ENCODE measurements around the gene ME3.

ME3 gene

GRCh38 chr11:86704710-86705109 lies 32.3 kb upstream of the ME3 start:
- DNase-seq (ENCODE audit: low read depth) = no peak
- H3K4me3 ChIP-seq (ENCODE audit: low read depth, low read length) = no peak overlapping the region
- TF ChIP-seq, protein P1, sequence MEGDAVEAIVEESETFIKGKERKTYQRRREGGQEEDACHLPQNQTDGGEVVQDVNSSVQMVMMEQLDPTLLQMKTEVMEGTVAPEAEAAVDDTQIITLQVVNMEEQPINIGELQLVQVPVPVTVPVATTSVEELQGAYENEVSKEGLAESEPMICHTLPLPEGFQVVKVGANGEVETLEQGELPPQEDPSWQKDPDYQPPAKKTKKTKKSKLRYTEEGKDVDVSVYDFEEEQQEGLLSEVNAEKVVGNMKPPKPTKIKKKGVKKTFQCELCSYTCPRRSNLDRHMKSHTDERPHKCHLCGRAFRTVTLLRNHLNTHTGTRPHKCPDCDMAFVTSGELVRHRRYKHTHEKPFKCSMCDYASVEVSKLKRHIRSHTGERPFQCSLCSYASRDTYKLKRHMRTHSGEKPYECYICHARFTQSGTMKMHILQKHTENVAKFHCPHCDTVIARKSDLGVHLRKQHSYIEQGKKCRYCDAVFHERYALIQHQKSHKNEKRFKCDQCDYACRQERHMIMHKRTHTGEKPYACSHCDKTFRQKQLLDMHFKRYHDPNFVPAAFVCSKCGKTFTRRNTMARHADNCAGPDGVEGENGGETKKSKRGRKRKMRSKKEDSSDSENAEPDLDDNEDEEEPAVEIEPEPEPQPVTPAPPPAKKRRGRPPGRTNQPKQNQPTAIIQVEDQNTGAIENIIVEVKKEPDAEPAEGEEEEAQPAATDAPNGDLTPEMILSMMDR (IDR thresholded peaks at IDR 0.05; ENCODE audit: low read depth, low read length, missing control alignments) = no peak

DNA sequence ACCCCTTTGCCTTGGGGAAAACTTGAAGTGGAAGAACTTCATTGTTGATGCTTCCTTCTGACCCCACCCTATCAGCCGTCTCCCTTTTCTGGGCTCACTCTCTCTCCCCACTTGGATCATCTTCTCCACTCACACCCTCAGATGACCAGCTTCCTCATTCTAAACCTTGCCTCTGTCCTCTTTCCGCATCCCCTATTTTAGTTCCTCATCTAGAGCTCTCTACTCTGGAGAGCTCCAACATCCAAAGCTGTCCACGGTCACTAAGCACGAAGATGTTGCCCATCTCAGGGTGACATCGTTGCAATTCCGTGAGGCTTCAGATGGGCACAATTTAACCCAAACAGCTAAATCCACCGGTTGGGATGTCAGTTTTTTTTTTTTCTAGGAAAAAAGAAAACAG lies 31.6 kb upstream of the ME3 start:
- DNase-seq (ENCODE audit: low read depth) = no peak
- TF ChIP-seq, protein P1 (IDR thresholded peaks at IDR 0.05; ENCODE audit: low read depth, low read length, missing control alignments) = no peak
- H3K4me3 ChIP-seq (ENCODE audit: low read depth, low read length) = no peak overlapping the region

GRCh38 chr11:86702220-86702983 lies 30.0 kb upstream of the ME3 start:
- TF ChIP-seq, protein P1 (IDR thresholded peaks at IDR 0.05; ENCODE audit: low read depth, low read length, missing control alignments) = no peak
- no peak overlapping the region for H3K4me3 ChIP-seq (ENCODE audit: low read depth, low read length)
- no peak for DNase-seq (ENCODE audit: low read depth)

DNA sequence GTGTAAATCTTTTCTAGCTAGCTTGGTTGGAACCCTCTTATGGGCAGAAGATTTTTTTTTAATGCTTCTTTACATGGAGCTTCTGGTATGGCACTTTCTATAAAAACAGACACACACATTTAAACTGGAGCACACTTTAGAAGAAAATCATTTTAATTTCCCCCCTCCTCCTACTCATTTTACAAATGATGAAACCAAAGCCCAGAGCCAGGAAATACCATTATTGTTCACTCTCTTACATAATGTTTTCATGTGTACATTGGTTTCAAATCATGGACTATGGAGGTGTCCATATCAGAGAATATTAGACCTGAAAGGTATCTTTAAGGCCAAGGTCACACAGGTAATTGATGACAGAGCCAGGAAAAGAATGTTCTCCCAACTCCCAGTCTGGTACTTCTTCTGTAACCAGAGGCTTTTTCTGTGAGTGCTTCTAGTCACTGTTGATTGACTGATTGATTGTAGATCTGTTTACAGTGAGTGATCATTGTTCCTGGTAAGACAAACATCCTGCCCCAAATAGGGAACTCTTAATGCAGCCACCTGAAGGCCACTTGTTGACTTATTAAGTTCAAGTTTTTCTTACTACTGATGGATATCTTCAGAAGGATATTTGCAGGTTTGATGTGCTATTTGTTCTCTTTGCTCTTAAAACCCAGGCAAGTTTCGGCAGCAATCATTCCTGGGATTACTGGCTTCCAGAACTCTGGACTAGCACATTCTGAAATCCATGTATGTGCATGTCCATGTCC lies 26.8 kb upstream of the ME3 start:
- TF ChIP-seq, protein P1 (IDR thresholded peaks at IDR 0.05; ENCODE audit: low read depth, low read length, missing control alignments) = no peak
- no peak overlapping the region for H3K4me3 ChIP-seq (ENCODE audit: low read depth, low read length)
- no peak for DNase-seq (ENCODE audit: low read depth)

- no peak overlapping the region for H3K4me3 ChIP-seq (ENCODE audit: low read depth, low read length)
- TF ChIP-seq, protein P1 (IDR thresholded peaks at IDR 0.05; ENCODE audit: low read depth, low read length, missing control alignments) = no peak
- DNase-seq (ENCODE audit: low read depth) = no peak
These were observed 26.2 kb upstream of the ME3 start for GRCh38 chr11:86698639-86699038.

GRCh38 chr11:86696451-86696850 lies 24.0 kb upstream of the ME3 start:
- DNase-seq (ENCODE audit: low read depth) = no peak
- TF ChIP-seq, protein P1 (IDR thresholded peaks at IDR 0.05; ENCODE audit: low read depth, low read length, missing control alignments) = no peak
- no peak overlapping the region for H3K4me3 ChIP-seq (ENCODE audit: low read depth, low read length)
